ENCODE data around the gene PINLYP.

The PINLYP gene

DNA sequence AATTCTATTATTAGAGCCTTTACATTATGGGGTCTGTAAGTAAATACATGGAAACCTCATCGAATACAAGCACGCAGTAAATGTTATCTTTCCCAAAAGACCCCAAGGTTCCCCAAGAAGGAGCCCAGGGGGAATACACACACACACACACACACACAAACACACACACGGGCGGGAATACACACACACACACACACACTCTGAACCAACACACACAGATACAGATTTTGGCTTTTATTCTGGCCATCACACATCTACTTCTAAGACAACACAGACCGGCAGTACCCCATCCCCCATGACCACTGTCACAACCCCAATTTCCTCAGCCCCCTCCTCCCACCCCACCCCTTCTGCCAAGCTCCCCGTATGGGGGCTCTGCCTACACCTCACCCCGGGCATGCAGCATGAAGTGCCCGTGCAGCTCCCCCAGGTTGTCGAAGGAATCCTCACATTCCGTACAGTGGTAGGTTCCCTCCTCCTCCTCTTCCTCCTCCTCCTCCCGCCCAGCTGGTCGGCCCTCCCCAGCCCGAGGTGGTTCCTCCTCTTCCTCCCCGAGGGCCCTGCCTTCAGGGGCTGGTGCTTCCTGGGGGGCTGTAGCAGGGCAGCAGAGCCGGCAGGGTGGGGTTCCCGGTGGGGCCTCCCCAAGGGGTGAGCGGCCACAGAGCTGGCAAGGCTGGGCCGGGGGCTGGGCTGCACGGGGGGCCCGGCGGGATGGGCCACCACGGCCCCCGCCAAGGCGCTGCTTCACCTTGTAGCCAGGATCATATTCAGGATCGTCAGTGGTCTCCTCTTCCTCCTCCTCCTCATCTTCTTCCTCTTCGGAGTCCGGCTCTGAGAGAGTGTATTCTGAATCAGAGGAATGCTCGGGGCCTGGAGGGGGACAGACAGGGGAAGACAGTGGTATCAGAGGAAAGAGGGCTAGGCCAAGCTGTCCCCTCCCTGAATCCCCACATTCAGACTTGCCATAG is 31.9 kb downstream of the PINLYP start:
- DNase-seq, result no peak

DNA sequence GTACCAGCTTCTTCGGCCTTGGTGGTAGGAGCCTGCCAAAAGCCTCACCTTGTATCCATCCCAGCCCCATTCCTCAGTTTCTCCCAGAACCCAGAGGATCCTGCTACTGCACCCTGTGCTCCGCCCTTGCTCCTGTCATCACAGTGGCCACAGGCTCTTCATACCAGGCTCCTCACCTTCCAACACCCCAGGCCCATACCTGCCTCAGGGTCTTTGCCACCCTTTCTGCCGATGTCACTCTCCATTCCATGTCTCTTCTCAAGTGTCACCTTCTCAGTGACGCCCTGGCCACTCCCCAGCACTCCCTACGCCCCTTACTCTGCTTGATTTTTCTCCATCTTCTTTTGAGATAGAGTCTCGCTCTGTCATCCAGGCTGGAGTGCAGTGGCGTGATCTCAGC is 34.3 kb downstream of the PINLYP start:
- no peak for DNase-seq

DNA sequence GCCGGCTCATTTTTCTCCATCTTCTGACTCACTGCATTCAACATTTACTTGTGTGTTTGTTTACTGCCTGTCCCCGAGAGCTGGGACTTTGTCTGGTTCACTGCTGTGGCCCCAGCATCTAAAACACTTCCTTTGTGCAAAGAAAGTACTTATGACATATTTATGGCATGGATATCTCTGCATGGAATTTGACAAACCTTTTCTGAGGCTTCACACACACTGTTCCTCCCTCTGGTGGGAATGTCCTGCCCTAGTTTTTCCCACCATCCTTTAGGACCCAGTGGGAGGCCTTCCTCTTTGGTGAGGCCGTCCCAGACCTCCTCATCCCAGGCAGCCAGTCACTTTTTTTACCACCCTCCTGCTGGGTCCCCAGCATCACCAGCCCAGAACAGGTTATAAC is 34.9 kb downstream of the PINLYP start:
- DNase-seq, result no peak

DNA sequence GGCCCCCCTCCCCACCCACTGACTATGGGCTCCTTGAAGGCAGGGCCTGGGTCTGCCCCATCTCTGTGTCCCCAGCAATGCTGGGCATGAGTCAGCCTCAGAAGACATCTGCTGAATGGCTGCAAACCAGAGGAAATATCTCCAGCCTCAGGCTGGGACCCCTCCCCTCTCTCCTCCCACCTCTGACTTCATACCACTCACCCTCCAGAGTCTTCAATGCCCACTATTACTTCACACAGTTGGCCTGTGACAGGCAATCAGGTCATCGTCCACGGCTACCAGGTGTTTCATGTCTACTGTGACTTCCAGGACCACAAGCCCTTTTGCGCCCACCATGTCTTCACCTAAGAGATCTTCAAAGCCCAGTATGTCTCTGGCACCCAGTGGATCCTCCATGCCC is 36.2 kb downstream of the PINLYP start, which contains the start of gene SRRM5:
Gene SRRM5, plus strand, starts transcription at position 301 of the 400 bp plus-strand sequence. Its CDS starts 34 bp downstream, at position 335.
- no peak for DNase-seq

DNA sequence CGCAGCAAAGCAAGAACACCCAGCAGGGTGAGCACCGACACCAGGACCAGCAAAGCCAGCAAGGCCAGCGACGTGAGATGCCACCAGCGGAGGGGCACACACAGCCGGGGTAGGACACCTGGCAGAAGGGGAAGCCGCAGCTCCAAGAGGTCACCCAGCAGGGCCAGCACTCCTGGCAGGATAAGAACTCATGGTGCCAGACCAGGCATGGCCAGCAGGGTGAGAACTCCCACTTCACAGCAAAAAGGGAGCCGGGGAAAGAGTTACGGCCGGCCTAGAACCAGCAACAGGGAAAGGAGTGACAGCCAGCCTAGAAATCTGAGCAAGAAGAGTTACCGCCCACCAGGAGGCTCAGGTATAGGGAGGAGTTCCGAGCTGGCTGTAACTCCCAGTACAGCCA is 36.8 kb downstream of the PINLYP start:
- DNase-seq, result no peak

DNA sequence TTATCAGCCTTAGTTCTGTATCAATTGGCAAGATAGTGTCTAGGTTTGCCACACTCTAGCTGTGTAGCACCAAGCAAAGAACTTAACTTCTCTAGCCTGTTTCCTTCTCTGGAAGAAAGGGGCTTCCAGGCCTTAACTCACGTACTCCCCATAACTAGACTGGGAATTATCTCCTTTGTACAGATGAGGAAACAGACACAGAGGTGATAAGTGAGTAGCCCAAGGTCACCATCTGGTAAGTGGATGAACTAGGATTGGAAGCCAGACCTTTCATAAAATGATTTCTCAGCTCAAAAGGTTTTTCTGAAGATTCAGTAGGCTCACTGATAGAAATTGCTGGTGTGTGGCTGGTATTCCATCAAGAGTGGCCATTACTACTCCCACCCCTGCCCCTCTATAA is 40.7 kb downstream of the PINLYP start:
- DNase-seq, result no peak

DNA sequence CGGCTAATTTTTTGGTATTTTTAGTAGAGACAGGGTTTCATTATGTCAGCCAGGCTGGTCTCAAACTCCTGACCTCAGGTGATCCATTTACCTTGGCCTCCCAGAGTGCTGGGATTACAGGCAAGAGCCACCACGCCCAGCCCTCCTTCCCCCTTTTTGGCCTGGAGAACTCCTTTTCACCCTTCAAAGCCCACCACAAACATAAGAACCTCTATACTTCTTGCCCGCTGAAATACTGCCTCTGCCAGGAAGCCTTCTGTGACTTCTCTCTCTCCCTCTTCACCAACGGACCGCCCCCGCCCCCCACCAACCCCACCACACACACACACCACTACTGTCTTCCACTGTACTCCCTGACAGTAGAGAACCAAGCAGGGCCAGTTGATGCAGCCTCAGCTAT is 41.4 kb downstream of the PINLYP start:
- DNase-seq, result no peak

DNA sequence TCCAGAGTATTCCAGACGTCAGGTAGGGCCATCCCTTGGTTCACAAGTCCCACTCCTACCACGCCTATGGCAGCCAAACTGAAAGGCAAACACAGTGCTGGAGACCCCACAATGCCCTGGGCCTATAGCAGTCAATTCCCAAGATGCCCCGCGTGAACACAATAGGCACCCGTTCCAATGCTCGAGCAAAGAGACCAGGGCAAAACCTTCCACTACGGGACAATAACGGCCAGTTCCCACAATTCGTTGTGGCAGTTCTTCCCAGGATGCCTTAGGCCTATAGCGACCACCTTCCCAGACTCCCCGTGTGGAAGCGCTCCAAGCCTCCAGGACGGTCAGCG is 43.3 kb downstream of the PINLYP start:
- DNase-seq, result peak; percentile 39 to 44

DNA sequence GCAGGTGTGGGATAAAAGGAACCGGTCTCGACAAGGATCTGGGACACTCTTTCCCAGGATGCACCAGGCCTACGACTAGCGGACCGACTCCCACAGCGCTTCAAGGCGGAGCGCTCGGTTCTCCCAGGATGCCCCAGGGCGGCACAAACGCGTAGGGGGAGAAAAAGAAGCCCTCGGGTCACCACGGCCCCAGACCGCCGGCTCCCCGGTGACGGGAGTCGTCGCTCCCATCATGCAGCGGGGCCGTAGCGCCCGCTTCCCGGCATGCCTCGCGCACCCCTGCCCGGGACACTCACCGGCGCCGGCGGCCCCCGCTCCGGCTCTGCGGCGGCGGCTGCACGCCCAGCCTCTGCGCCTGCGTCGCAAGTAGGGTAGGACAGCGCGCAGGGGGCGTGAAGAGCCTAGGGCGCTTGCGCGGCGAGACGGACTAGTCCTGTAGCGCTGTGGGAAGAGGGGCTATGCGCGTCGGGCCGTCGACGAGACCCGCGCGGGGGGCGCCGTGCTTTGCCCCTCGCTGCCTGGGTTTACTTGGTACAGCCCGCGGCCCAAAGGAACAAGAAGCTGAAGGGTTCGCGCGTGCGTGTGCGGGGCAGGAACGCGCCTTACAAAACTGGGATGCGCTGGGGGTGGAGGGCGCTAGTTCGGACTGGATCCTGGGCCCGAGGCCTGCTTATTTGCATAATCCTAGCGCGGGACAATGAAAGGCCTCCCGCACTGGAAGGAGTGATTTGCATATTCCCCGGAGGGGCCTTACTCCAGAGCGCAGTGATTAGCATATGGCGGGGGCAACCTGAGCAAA is 43.9 kb downstream of the PINLYP start, which contains the start of gene ZNF428:
Gene ZNF428, minus strand, starts transcription at position 368 of the 799 bp plus-strand sequence. CDS start 5,325 bp downstream, outside the sequence.
- DNase-seq, result peak; percentile 91

DNA sequence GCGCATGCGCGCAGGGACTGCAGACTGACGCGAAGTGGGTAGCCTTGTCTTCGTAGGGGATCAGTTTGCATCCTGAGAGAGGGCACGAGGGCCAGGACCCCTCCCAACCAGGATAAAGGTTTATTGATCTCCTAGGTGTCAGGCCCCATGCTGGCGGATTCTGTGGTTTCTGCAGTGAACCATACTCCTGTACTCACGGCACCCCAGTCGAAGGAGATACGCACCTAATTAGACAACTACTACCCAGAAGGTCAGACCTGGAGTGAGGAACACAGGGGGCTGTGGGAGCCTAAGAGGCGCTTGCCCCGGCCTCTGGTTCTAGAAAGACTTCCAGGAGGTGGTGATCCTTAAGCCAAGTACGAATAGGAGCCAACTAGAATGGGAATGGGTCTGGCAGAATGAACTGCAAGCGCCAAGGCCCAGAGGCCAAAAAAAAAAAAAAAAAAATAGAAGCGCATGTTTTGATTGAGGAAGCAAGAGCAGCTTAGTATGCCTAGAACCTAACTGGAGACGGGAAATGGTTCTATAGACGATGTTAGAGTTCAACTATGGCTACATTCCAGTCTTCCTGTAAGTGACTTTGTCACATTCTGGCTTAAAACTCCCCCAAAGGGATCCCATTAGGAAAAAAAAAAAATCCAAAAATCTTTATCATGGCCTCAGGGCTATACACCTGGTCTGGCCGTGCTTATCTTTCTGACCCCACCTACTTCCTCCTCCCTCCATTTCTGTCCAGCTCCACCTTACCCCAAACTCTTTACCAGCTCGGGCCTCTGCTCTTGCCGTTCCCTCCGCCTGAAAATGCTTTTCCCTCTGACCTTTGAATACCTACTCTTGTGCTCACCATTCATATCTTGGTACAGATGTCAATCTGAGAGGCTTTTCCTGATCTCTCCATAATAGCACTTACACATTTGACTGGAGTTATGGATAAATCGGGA is 44.7 kb downstream of the PINLYP start:
- DNase-seq, result peak in 1 of 2 donors; percentile 86

DNA sequence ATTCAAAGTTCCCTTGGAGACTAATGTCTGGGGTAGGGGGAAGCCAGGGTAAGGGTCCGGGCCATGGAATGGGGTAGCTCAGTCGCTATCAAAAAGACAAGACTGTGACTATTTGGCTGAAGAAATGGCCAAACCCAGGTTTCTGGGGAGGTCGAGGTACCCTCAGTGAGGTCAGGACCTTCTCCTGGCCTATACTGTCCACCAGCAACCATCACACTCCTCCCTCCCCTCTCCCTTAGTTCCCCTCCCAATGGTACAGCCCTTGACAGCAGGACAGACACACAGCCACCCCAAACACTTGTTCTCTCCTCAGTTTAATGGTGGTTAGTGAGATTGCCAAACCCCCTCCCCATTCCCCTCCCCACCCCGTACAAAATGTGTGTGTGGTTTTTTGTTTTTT is 46.5 kb downstream of the PINLYP start:
- no peak for DNase-seq

DNA sequence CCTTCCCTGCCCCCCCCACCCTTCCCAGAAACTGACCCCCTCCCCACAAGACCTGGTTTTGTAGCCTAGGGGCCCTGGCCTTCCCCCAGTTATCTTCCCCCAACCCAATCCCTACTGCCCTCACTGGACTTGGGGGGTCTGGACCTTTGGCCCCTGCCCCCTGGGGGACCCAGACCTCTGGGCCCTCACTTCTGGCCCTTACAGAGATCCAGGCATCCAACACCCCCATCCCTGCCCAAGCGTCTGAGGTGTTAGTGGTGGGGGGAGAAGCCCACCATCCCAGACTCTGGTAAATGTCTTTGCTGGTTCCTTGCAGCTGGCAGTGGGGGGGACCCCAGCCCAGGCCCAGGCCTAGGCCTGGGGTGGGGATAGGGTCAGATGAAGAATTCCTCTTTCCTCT is 47.4 kb downstream of the PINLYP start:
- no peak for DNase-seq

DNA sequence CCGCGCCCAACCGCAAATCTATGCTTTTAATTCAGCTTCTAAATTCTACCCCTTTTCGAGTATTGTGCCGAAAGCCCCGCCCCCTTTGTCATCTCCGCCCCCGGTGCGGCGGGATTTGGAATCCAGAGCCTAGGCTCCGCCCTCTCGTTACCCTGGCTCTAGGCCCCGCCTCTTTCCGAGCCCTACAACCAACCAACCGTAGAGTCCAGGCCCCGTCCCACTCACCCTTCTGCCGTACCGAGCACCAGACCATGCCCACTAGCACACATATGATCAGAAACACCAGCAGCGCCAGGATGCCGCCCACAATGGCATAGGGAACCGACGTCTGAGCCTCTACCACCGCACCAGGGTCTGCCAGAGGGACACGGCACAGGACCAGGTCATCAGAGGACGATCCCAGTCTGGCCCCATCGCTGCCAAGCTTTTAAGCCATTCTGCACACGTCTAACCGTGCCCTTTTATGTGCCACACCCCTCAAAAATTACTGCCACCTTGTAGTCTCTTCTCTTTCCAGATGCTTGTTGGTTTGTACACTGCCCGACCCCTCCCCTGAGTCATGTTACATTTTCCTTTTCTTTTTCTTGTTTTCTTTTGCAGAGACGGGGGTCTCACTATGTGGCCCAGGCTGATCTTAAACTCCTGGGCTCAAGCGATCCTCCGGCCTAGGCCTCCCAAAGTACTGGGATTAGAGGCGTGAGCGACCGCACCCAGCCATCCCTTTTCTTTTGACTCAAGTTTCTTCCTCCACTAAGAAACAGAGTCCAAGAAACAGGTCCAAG is 48.5 kb downstream of the PINLYP start:
- DNase-seq, result peak in 1 of 2 donors; percentile 12

DNA sequence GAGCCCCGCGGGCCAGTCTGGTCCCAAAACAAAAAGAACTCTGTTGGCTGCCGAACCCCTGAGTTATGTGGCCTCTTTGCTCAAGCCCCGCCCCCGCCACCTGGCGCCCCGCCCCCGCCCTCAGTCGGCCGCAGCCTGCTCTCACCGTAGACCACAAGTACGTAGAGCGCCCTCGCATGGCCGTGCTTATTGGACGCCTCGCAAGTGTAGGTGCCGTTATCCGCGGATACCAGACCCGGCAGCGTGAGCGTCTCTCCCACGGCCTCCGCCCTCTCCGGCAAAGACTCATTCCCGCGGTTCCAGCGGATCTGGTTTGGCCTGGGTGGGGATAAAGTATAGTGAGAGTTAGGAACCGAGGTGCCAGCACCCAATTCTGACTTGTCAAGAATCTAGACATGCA is 49.3 kb downstream of the PINLYP start:
- DNase-seq, result peak; percentile 87 to 88

DNA sequence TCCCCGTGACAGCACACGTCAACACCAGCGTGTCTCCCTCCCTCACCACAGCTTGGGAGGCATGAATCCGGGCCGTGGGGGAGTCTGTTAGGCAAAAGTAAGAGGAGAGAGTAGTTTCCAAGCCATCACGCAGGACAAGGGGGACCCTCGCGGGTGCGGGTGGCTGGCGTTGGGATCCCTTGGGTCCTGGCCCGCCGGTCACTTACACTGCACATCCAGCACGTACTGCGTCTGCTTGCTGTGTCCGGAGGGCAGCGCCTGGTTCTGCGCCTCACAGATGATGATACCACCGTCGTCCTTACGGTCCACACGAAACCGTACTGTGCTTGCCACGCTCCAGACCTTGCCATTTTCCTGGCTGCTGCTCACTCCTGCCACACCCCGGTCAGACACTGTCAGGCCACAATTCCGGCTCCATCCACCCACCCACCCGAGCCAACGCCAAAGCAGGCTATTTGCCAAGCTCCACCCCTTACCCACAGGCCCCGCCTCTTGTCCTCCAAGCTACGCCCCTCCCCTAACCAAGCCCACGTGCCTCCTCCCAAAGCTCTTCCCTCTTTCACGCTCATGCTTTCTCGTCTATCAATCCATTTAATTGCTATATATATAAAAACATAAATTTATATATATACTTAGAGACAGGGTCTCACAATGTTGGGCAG is 50.4 kb downstream of the PINLYP start:
- DNase-seq, result peak in 1 of 2 donors; percentile 11

DNA sequence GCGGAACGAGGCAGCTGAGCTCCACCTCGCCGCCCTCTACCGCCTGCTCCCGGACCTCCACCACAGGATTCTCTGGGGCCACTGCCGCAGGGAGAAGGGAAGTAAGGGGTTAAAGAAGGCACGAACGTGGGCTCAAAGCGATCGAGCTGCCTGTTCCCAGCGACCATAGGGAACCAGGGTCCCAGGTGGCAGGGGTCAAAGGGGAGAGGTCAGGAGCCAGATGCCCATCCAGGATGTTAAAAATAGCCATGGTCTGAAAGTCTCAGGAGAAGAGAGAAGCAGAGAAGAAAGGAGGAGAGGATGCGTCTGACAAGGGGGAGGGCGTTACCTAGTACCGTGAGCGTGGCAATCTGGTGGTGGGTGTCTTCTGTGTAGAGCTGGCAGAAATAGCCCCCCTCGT is 51.2 kb downstream of the PINLYP start:
- DNase-seq, result no peak

DNA sequence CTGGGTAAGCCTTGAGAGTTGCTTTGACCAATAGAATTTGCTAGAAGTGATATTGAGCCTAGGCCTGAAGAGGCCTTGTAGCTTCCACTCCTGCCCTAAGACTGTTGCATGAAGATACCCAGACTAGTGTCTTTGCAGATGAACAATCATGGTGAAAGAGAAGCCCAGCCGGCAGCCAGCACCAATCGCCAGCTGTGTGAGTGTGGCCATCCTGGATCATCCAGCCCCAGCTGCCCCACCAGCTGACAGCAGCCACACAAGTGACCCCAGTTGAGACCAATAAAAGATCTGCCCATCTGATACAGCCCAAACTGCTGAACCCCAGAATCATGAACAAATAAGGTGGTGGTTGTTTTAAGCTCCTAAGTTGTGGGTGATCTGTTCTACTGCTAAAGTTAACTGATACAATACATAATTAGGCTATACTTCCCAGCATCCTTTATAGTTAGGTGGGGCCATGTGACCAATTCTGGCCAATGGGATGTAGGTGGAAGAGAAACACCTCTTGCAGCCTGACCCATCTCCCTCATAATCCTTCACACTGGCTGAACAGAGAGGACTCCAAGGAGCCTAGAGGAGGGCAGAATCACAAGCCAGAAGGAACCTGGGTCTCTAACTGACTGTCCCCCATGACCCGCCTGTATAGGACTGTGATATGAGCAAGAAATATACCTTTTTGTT is 53.2 kb downstream of the PINLYP start:
- DNase-seq, result no peak

DNA sequence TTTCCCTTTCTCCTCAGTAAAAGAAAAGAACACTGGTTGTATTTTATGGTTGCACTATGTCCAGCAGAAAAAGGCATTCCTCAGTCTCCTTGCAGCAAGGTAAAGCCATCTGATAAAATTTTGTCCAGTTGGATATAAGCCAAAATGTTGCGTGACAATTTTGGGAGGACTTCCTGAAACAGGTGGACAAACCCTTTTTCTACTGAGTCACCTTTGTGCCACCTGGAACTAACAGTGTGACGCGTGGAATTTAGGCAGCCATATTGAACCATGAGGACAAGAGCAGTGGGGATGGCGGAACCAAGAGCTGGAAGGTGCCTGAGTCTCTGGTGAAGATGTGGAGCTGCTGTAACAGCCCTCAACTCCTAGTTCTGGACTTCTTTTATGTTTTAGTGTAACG is 55.9 kb downstream of the PINLYP start:
- no peak for DNase-seq

All from CD4-positive, alpha-beta T cell treated with Interleukin-1 beta for 1 hour (primary cell).